ENCODE data around the gene DNAH10. TPM values are rescaled to one million over a fixed set of nuclear protein-coding genes. Genes with fewer than 3 reads are reported as not detected.
A peak's percentile ranks its signal among the peaks of the same experiment; 100 is the strongest.

DNAH10 gene
- total and polyA plus RNA-seq, 2 of the 4 experiments (the other 2 are of a cell fraction), result 0.18 to 0.22 TPM

GRCh38 chr12:123952037-123952436, 189.9 kb downstream of the DNAH10 start:
- peak; percentile 62 for DNase-seq
- H3K56ac ChIP-seq (ENCODE audit: extremely low read depth, insufficient read depth, low read length), result peak overlapping the region; percentile 8; the same call in 1 of the 2 replicates
- no peak overlapping the region for H2AK9ac ChIP-seq (replicated peaks; ENCODE audit: low read depth, low read length, poor library complexity)
- intact Hi-C loops (cut with micrococcal nuclease), result loop anchor here (1.0 kb wide), 1 partner anchor 9 kb away; no protein-coding TSS in a partner anchor
- WGBS, 2 experiments (ENCODE audit: extremely low coverage in 2 of 2, insufficient read length in 1 of 2), result no CpG with 5 or more reads among the region's 2 CpGs
- H4K91ac ChIP-seq (ENCODE audit: insufficient read depth, low read depth, low read length), result peak overlapping the region; percentile 26; the same call in 1 of the 2 replicates
- peak overlapping the region; percentile 83; the same call in 1 of the 2 replicates for H2BK20ac ChIP-seq (ENCODE audit: low read depth, low read length)
- POLR2A ChIA-PET (ENCODE audit: unreplicated experiment), result no interaction called here
- no peak overlapping the region for H2AFZ ChIP-seq (replicated peaks; ENCODE audit: low read length, poor library complexity)
- peak overlapping the region; percentile 89 for H3K27ac ChIP-seq (ENCODE audit: insufficient read depth, low read length)
- H3K4me1 ChIP-seq (ENCODE audit: control insufficient read depth, insufficient read depth, low read length), result peaks cover 19% of the 10 kb centered on the region
- peak overlapping the region; percentile 84 for H2BK120ac ChIP-seq (ENCODE audit: low read depth, low read length)
- peaks cover 31 to 69% of the 10 kb centered on the region in 2 experiments for H3K79me1 ChIP-seq (ENCODE audit: low read depth in 1 of 2, low read length in 2 of 2)
- BruUV-seq (replicated peaks), result no TSS peak
- H3K27me3 ChIP-seq (ENCODE audit: control insufficient read depth, insufficient read depth, low read length), result no peaks in the 10 kb centered on the region
- H3K4me2 ChIP-seq (ENCODE audit: low read depth, low read length), result peak overlapping the region; percentile 72
- H2BK15ac ChIP-seq (ENCODE audit: low read depth, low read length), result peak overlapping the region; percentile 86; the same call in 1 of the 3 replicates
- H3K23ac ChIP-seq (ENCODE audit: low read depth, low read length), result peak overlapping the region; percentile 69
- peak overlapping the region; percentile 79 for H3K18ac ChIP-seq (ENCODE audit: low read depth, low read length)
- peaks cover 2% of the 10 kb centered on the region; the same call in 1 of the 2 replicates for H3K36me3 ChIP-seq (ENCODE audit: control insufficient read depth, insufficient read depth, low read length)
- peak overlapping the region; percentile 79; the same call in 1 of the 2 replicates for H2AK5ac ChIP-seq (ENCODE audit: low read depth, low read length)
- peak overlapping the region; percentile 77 for H3K14ac ChIP-seq (replicated peaks; ENCODE audit: low read depth, low read length)
- in situ Hi-C loops (cut with MboI; ENCODE audit: low sequenced_read_pairs), result no loop called here
- dilution Hi-C loops (cut with HindIII; ENCODE audit: low sequenced_read_pairs, unreplicated experiment), result no loop called here
- no peak overlapping the region for H3K4me3 ChIP-seq (ENCODE audit: insufficient read depth, low read depth, low read length)
- H3K9me1 ChIP-seq (ENCODE audit: insufficient read depth, low read length), result peaks cover 9% of the 10 kb centered on the region
- TF ChIP-seq CEBPB (IDR thresholded peaks at IDR 0.05; ENCODE audit: low read depth, low read length) (peak; percentile 22; the same call in 1 of the 2 replicates), CHD1 (IDR thresholded peaks at IDR 0.05; ENCODE audit: low read depth, low read length) (no peak)
- H3K4ac ChIP-seq (ENCODE audit: low read depth, low read length), result peak overlapping the region; percentile 80
- 0 out of 2 replicates have a peak overlapping the region, but pooled peaks have one; percentile 36 for H3K9ac ChIP-seq (ENCODE audit: low read depth, low read length)
- no peaks in the 10 kb centered on the region for H3K9me3 ChIP-seq (ENCODE audit: control insufficient read depth, insufficient read depth, low read length)
- peak overlapping the region; percentile 81 for H4K5ac ChIP-seq (ENCODE audit: low read depth, low read length)
- CTCF ChIA-PET, result interaction anchor here (1.5 kb wide), 1 partner anchor 13 kb away, joined by 3 read pairs; no protein-coding TSS in a partner anchor
- H2BK5ac ChIP-seq (ENCODE audit: low read depth, low read length, poor library complexity, severe bottlenecking), result peak overlapping the region; percentile 67
- peaks cover 4% of the 10 kb centered on the region; the same call in 1 of the 2 replicates for H4K20me1 ChIP-seq (ENCODE audit: insufficient read depth, low read length)
- H4K8ac ChIP-seq (ENCODE audit: low read depth in 2 of 2, low read length in 2 of 2), result peak overlapping the region; percentile 10 to 79; a peak in 2 of 4 replicates
- peak; percentile 84 for ATAC-seq (ENCODE audit: low read depth)
